Stimulated activated naive CD8-positive, alpha-beta T cell treated with anti-CD3 and anti-CD28 coated beads, Interleukin-15, amount 100 ng/mL, for 72 hours (primary cell): ENCODE measurements around the gene PCAT7.
"Not testable (repeated sequence)": the region's sequence is repeated elsewhere in the genome, so short reads cannot be mapped to it uniquely, and the experiment has no call there.

Experiments
- ATAC-seq: fragments of 150-1000 bp; cut with Tn5 transposase; 2 replicates; pipeline ENCODE4 v1.10.0; 2021; ENCODE audit warnings: mild to moderate bottlenecking, moderate library complexity
- DNase-seq, 2 donors: peaks; one replicate each; pipeline ENCODE4 v3.0.0; 2021 to 2022
- H3K27ac Mint-ChIP-seq, 2 donors: one replicate each; pipeline ENCODE4 v1.8.0; 2022; ENCODE audit warnings: mild to moderate bottlenecking in 2 of 2, mixed read lengths in 2 of 2, moderate library complexity in 2 of 2
- H3K27me3 Mint-ChIP-seq: one replicate; pipeline ENCODE4 v1.8.0; 2022; ENCODE audit warnings: mixed read lengths
- H3K4me1 Mint-ChIP-seq: one replicate; pipeline ENCODE4 v1.8.0; 2022; ENCODE audit warnings: mild to moderate bottlenecking, mixed read lengths
- H3K4me3 Mint-ChIP-seq, 2 donors: one replicate each; pipeline ENCODE4 v1.8.0; 2022; ENCODE audit warnings: mild to moderate bottlenecking in 2 of 2, mixed read lengths in 2 of 2, moderate library complexity in 1 of 2
- H3K9me3 Mint-ChIP-seq, 2 donors: one replicate each; pipeline ENCODE4 v1.8.0; 2022; ENCODE audit warnings: mixed read lengths in 2 of 2

Gene PCAT7

DNA sequence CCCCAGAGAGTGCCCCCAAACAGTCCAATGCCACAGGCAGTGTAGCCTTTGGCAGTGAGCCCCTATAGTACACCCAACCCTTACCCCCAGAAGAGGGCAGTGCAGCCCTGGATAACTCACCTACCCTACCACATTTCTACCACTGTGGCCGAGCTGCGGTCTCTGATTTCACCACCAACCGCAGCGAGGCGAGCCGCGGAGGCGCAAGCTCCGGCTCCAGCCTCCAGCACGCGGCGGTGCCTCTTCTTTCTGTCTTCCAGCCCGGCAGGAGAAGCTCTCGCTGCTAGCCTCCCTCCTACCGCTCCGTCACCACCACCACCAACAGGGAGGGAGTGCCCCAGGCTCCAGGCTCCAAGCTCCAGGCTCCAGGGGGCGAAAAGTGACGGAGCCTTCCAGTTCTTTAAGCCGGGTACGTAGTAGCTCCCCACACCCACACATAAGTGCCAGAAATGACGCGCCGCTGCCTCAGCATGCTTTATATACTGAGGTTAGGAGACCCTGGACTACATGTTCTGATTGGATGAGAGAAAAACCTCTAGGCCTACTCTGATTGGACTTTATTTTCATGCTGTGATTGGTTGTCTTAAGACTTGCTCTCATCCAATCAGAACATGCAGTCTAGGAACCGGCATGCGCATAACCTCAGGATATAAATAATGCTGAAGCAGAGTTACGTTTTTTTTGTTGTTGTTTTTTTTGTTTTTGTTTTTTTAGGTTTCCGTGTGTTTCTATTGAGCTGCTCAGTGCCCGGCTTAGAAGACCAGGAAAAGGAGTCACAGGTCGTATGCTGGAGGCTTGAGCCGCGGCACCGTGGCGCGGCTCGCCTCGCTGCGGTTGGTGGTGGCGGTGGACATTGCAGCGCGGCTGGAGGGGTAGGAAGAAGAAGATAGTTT, at the start of gene PCAT7:
TSS of gene PCAT7 (plus strand) at position 645 of the 893 bp plus-strand sequence.
- H3K9me3 Mint-ChIP-seq: no peaks in the 10 kb centered on the region
- ATAC-seq: peak; percentile 96
- H3K4me3 Mint-ChIP-seq: no peak within 1 kb of the TSS

GRCh38 chr9:94506370-94506769, 48.5 kb upstream of the PCAT7 start:
- not testable (repeated sequence) for ATAC-seq, H3K27ac Mint-ChIP-seq, H3K9me3 Mint-ChIP-seq, H3K4me3 Mint-ChIP-seq, DNase-seq, H3K4me1 Mint-ChIP-seq
- H3K27me3 Mint-ChIP-seq: peaks cover 14% of the 10 kb centered on the region

More for the DNA sequence above, at the start of gene PCAT7:
- DNase-seq: peak; percentile 42 to 51
- Mint-ChIP-seq H3K4me1 (no peaks in the 10 kb centered on the region), H3K27me3 (peaks cover 11% of the 10 kb centered on the region), H3K27ac (no peak within 1 kb of the TSS)

DNA sequence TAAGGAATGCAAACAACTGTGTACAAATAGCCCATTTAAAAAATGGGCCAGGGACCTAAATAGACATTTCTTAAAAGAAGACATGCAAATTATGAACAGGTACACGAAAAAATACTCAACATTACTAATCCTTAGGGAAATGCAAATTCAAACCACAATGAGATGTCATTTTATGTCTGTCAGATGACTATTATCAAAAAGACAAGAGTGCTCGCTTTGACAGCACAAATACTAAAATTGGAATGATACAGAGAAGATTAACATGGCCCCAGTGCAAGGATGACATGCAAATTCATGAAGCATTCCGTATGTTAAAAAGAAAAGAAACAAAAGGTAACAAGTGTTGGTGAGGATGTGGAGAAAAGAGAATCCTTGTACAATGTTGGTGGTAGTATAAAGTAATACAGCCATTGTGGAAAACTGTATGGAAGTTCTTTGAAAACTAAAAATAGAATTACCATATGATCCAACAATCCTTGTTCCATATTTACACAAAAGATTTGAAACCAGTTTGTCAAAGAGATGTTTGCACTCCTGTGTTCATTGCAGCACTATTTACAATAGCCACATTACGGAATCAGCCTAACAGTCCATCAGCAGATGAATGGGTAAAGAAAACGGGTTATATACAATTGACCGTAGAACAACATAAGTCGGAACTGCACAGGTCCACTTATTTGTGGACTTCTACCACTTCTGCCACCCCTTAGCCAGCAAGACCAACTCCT, 47.2 kb upstream of the PCAT7 start:
- H3K27me3 Mint-ChIP-seq: peaks cover 14% of the 10 kb centered on the region
- H3K4me1 Mint-ChIP-seq: no peaks in the 10 kb centered on the region
- no peak overlapping the region for H3K27ac Mint-ChIP-seq
- no peak for DNase-seq
- no peaks in the 10 kb centered on the region for H3K9me3 Mint-ChIP-seq
- no peak overlapping the region for H3K4me3 Mint-ChIP-seq
- ATAC-seq: no peak

DNA sequence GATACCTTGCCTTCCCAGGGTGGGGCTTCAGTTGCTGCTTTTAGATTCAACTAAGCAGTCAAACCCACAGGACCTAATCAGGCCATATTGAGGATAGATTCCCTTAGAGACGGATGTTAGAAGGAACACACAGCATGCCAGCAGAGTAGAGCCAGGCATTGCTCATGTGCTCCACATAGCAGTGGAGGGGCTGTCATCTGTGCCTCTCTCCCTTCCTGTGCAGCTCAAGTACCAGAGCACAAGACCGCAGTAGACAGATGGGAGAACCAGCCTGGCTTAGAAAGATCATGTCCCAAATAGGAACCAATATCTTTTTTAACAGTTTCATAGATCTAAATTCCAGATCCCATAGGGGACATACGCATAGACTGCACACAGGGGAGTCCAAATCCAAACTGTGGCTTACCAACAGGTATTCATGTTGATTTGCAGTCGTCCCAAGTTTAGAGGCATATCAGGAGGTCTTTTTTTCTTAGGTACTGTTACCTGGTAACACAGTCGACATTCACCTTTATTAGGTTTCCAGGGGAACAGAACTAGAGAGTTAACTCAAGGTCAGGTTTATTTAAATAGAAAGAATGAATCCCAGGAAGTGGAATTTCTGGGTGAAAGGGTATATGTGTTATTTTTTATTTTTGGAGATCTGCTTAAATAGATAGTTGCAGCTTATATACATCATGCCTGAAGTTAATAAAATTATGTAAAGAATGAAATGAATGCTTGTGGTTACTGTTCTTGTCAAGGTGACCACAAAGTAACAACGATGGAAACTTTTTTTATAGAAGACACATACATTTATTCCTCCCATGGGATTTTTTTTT, 43.5 kb upstream of the PCAT7 start:
- H3K4me3 Mint-ChIP-seq: no peak overlapping the region
- no peak overlapping the region for H3K27ac Mint-ChIP-seq
- peaks cover 14% of the 10 kb centered on the region for H3K27me3 Mint-ChIP-seq
- ATAC-seq: no peak
- H3K4me1 Mint-ChIP-seq: no peaks in the 10 kb centered on the region
- H3K9me3 Mint-ChIP-seq: no peaks in the 10 kb centered on the region
- DNase-seq: no peak

DNA sequence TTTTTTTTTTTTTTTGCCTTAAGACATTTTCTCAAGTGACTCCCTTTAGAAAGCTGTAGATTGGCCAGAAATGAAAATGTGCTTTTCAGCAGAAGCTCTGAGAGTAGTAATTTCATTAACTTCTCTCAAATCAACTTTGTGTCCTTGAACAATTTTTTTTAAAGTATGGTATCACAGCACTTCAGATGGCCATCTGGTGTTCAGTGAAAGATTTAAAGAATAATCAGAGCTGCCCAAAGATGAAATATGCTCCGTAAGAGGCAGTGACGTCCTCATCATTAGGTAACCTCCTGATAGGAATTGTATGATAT, 43.0 kb upstream of the PCAT7 start:
- H3K4me3 Mint-ChIP-seq: no peak overlapping the region
- ATAC-seq (no peak), DNase-seq (no peak)
- H3K9me3 Mint-ChIP-seq: no peaks in the 10 kb centered on the region
- no peaks in the 10 kb centered on the region for H3K4me1 Mint-ChIP-seq
- no peak overlapping the region for H3K27ac Mint-ChIP-seq
- H3K27me3 Mint-ChIP-seq: peaks cover 14% of the 10 kb centered on the region

DNA sequence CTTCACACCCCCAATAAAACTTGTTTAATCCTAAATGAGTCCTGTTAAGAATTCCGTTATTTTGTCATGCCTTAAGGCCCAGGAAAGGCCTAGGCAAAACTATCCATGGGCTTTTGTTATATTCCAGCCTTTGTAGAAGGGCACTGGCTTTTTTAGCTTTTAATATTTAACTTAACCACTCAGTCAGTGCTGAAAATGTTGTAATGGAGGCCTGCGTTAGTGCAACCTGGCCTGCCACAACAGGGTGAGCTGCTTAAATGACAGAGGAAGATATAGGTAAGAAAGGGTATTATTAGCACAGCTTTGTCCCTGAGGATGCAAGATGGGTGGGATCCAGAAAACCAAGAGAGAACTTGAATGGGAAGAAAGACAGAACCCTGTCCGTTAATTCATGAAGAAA, 40.2 kb upstream of the PCAT7 start:
- no peaks in the 10 kb centered on the region for H3K4me1 Mint-ChIP-seq
- H3K9me3 Mint-ChIP-seq: no peaks in the 10 kb centered on the region
- no peak for ATAC-seq
- H3K27me3 Mint-ChIP-seq: peaks cover 5% of the 10 kb centered on the region
- H3K4me3 Mint-ChIP-seq: no peak overlapping the region
- no peak for DNase-seq
- H3K27ac Mint-ChIP-seq: no peak overlapping the region

DNA sequence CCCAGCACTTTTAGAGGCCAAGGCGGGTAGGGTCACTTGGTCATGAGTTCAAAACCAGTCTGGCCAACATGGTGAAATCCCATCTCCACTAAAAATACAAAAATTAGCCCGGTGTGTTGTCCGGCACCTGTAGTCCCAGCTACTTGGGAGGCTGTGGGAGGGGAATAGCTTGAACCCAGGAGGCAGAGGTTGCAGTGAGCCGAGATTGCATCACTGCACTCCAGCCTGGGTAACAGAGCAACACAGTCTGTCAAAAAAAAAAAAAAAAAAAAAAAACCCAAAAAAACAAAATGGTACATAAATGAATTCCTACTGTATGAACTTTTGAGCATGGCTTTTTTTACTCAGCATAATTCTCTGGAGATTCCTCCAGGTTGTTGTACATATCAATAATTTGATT, 37.6 kb upstream of the PCAT7 start:
- no peak overlapping the region for H3K27ac Mint-ChIP-seq
- H3K9me3 Mint-ChIP-seq: no peaks in the 10 kb centered on the region
- H3K27me3 Mint-ChIP-seq: peaks cover 15% of the 10 kb centered on the region
- DNase-seq (no peak), ATAC-seq (no peak)
- H3K4me3 Mint-ChIP-seq: no peak overlapping the region
- no peaks in the 10 kb centered on the region for H3K4me1 Mint-ChIP-seq

- ATAC-seq (no peak), DNase-seq (no peak)
- no peak overlapping the region for H3K4me3 Mint-ChIP-seq
- no peak overlapping the region for H3K27ac Mint-ChIP-seq
- peaks cover 10% of the 10 kb centered on the region for H3K27me3 Mint-ChIP-seq
- no peaks in the 10 kb centered on the region for H3K4me1 Mint-ChIP-seq
- H3K9me3 Mint-ChIP-seq: no peaks in the 10 kb centered on the region
These were observed 29.4 kb upstream of the PCAT7 start for GRCh38 chr9:94525396-94526035.

DNA sequence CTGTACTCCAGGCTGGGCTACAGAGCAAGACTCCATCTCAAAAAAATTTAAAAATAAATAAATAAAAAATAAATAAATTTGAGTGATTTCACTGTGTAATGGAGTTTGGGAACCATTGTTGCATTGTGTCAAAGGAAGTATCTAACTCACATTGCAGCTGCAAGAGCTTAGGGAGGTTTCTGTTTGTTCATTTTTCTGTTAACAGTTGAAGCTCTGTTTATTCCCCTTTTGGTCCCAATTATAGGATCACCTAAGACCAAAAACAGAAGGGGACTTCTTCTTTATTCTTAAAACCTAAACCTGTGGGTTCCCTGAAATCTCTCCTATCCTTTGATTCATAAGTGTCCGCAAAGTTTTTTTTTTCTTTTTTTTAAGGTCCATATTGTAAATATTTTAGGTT, 28.6 kb upstream of the PCAT7 start:
- ATAC-seq: no peak
- no peak overlapping the region for H3K27ac Mint-ChIP-seq
- no peak overlapping the region for H3K4me3 Mint-ChIP-seq
- no peaks in the 10 kb centered on the region for H3K9me3 Mint-ChIP-seq
- H3K27me3 Mint-ChIP-seq: peaks cover 10% of the 10 kb centered on the region
- DNase-seq: no peak
- no peaks in the 10 kb centered on the region for H3K4me1 Mint-ChIP-seq

DNA sequence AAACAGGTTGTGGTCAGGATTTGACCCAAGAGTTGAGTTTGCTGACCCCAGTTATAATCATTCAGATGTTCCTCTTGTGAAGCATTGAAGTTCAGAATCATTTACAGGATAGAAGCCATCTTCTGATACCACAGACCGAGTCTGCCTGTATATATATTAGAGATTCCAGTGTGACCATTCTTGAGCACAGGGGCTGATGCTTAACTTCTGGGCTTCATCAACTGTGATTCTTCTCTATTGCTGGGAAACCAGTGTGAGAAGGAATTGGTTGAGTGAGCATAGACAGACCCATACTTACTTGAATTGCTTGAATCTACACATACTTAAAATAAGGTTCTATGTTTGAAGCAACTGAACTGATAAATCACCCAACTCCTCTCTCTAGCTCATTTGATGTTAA, 27.9 kb upstream of the PCAT7 start:
- ATAC-seq: no peak
- no peak for DNase-seq
- H3K4me1 Mint-ChIP-seq: no peaks in the 10 kb centered on the region
- H3K9me3 Mint-ChIP-seq: no peaks in the 10 kb centered on the region
- peaks cover 11% of the 10 kb centered on the region for H3K27me3 Mint-ChIP-seq
- H3K4me3 Mint-ChIP-seq: no peak overlapping the region
- H3K27ac Mint-ChIP-seq: no peak overlapping the region

DNA sequence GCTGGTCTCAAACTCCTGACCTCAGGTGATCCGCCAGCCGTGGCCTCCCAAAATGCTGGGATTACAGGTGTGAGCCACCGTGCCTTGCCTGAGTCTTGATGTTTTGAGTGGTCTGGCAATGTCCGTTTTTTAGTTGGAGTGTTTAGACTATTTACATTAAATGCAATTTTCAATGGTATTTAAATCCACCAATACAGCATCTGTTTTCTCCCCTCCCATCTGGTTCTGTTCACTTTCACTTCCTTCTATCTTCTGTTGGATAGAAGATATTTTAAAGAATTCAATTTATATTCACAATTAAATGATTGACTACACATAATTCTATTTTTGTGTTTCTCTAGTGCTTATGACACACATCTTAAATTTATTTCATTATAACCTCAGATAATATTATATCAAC, 26.0 kb upstream of the PCAT7 start:
- DNase-seq (no peak), ATAC-seq (no peak)
- Mint-ChIP-seq H3K27ac (no peak overlapping the region), H3K9me3 (no peaks in the 10 kb centered on the region), H3K27me3 (peaks cover 7% of the 10 kb centered on the region), H3K4me3 (no peak overlapping the region), H3K4me1 (no peaks in the 10 kb centered on the region)

DNA sequence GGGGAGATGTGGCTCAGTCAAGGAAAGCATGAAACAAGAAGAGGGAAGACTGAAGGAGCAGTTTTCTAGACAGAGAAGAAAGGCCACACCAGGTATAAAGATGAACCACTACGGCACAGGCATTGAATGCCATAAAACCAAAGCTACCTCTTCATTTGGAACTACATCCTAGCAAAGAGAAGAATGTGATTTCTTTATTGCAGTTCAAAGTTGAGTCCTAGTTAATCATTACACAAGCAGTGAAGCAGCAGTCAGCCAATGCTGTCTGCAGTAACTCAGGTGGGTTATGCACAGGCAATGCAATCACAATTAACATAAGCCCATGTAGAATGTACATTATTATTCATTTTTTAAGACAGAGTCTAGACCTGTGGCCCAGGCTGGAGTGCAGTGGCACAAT, 21.7 kb upstream of the PCAT7 start:
- DNase-seq (no peak), ATAC-seq (no peak)
- Mint-ChIP-seq H3K4me3 (no peak overlapping the region), H3K4me1 (no peaks in the 10 kb centered on the region), H3K27me3 (peaks cover 7% of the 10 kb centered on the region), H3K27ac (no peak overlapping the region), H3K9me3 (no peaks in the 10 kb centered on the region)

GRCh38 chr9:94533601-94534000, 21.3 kb upstream of the PCAT7 start:
- Mint-ChIP-seq H3K4me3 (no peak overlapping the region), H3K27me3 (peaks cover 7% of the 10 kb centered on the region), H3K9me3 (no peaks in the 10 kb centered on the region), H3K4me1 (no peaks in the 10 kb centered on the region), H3K27ac (no peak overlapping the region)
- DNase-seq: no peak
- no peak for ATAC-seq

DNA sequence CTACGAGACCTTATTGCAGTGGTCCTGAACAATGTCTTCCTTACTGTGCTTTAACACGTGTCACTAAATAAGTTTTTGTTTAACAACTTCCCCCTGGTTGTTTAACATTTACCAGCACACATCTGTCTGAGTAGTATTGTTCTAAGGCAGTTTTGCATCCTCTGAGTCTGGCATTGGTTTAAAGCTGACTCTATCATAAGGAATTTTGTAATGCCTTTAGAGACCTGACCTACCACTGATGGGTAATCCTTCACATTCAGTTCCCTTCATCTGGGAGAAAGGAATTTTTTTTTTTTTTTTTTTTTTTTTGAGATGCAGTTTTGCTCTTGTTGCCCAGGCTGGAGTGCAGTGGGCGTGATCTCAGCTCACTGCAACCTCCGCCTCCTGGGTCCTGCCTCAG, 20.0 kb upstream of the PCAT7 start:
- no peaks in the 10 kb centered on the region for H3K9me3 Mint-ChIP-seq
- H3K4me1 Mint-ChIP-seq: no peaks in the 10 kb centered on the region
- no peak for ATAC-seq
- no peak overlapping the region for H3K4me3 Mint-ChIP-seq
- H3K27me3 Mint-ChIP-seq: peaks cover 10% of the 10 kb centered on the region
- no peak for DNase-seq
- no peak overlapping the region for H3K27ac Mint-ChIP-seq

DNA sequence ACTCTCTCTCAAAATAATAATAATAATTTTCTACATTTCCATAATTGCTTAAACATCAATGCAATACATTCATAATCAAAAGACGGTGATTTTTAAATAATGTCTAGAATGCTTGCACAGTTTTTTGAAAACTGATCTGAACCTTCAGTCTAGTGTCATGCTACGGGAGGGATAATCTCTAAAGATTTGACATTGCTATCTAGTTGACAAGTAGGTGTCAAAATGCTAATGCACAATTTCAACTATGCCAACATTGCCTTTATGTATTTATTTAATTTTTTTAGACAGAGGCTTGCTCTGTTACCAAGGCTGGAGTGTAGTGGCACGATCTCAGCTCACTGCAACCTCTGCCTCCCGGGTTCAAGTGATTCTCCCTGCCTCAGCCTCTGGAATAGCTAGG, 16.0 kb upstream of the PCAT7 start:
- Mint-ChIP-seq H3K27ac (no peak overlapping the region), H3K27me3 (peaks cover 23% of the 10 kb centered on the region), H3K4me1 (no peaks in the 10 kb centered on the region), H3K9me3 (no peaks in the 10 kb centered on the region), H3K4me3 (no peak overlapping the region)
- DNase-seq (no peak), ATAC-seq (no peak)
